ENCODE data around the gene KEL. TPM values are rescaled to one million over a fixed set of nuclear protein-coding genes. Genes with fewer than 3 reads are reported as not detected.

The KEL gene, protein sequence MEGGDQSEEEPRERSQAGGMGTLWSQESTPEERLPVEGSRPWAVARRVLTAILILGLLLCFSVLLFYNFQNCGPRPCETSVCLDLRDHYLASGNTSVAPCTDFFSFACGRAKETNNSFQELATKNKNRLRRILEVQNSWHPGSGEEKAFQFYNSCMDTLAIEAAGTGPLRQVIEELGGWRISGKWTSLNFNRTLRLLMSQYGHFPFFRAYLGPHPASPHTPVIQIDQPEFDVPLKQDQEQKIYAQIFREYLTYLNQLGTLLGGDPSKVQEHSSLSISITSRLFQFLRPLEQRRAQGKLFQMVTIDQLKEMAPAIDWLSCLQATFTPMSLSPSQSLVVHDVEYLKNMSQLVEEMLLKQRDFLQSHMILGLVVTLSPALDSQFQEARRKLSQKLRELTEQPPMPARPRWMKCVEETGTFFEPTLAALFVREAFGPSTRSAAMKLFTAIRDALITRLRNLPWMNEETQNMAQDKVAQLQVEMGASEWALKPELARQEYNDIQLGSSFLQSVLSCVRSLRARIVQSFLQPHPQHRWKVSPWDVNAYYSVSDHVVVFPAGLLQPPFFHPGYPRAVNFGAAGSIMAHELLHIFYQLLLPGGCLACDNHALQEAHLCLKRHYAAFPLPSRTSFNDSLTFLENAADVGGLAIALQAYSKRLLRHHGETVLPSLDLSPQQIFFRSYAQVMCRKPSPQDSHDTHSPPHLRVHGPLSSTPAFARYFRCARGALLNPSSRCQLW
- total RNA-seq (ENCODE audit: unreplicated experiment): 0.64 TPM
- long read RNA-seq: 0 reads

DNA sequence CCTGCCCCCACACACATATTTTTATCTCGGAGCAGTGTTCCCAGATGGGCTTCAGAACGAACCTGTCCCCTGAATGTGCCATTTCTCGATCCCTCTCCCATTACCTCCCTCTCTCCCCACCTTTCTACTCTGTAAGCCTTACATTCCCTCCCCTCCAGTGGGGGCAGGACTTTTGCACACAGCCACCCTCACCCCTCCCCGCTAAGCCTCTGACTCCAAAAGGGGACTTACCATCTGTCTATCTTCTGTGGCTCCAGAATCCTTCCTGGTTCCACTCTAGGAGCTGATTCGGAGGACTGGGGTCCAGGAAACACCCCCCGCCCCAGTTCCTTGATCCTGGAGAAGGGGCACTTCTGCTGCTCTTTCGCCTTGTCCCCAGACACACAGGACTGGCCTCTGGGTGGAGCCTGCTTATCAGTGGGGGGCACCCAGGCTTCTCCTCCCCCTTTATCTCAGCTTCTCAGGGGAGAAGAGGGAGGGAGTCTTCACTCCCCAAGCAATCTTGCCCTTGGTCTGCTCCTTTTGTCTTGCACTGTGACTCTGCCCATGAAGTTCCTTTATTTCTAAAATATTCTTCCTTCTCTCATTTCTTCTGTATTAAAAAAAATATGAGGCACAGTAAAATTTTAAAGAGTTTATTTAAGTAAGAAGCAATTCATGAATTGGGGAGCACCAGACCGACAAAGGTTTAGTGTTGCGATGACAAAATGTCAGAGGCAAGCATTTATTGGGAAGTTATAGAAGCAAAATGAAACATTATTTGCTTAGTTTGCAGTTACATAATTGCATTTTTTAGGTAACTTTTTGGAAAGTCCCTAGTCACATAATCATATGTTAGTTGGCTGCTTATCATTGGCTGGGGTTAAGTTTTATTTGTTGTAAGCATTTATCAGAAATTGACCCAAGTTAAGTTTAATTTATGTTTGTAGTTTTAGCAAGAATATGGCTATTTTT is at the start of gene KEL:
Gene KEL (minus strand): TSS at position 391 of the 954 bp plus-strand sequence. CDS start 157 bp downstream, at position 234.
- TF ChIP-seq, protein P1, sequence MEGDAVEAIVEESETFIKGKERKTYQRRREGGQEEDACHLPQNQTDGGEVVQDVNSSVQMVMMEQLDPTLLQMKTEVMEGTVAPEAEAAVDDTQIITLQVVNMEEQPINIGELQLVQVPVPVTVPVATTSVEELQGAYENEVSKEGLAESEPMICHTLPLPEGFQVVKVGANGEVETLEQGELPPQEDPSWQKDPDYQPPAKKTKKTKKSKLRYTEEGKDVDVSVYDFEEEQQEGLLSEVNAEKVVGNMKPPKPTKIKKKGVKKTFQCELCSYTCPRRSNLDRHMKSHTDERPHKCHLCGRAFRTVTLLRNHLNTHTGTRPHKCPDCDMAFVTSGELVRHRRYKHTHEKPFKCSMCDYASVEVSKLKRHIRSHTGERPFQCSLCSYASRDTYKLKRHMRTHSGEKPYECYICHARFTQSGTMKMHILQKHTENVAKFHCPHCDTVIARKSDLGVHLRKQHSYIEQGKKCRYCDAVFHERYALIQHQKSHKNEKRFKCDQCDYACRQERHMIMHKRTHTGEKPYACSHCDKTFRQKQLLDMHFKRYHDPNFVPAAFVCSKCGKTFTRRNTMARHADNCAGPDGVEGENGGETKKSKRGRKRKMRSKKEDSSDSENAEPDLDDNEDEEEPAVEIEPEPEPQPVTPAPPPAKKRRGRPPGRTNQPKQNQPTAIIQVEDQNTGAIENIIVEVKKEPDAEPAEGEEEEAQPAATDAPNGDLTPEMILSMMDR (IDR thresholded peaks at IDR 0.05; ENCODE audit: partially characterized antibody, unreplicated experiment): no peak
- H3K4me1 Mint-ChIP-seq (ENCODE audit: low read depth, unreplicated experiment): peaks cover 4% of the 10 kb centered on the region
- H3K9me3 Mint-ChIP-seq (ENCODE audit: unreplicated experiment): peaks cover 5% of the 10 kb centered on the region
- H3K4me3 Mint-ChIP-seq (ENCODE audit: unreplicated experiment): no peak within 1 kb of the TSS
- H3K27ac Mint-ChIP-seq (ENCODE audit: unreplicated experiment): no peak within 1 kb of the TSS
- H3K27me3 Mint-ChIP-seq (ENCODE audit: unreplicated experiment): no peaks in the 10 kb centered on the region
- H3K36me3 Mint-ChIP-seq (ENCODE audit: unreplicated experiment): peaks cover 4% of the 10 kb centered on the region
- no peak for DNase-seq

DNA sequence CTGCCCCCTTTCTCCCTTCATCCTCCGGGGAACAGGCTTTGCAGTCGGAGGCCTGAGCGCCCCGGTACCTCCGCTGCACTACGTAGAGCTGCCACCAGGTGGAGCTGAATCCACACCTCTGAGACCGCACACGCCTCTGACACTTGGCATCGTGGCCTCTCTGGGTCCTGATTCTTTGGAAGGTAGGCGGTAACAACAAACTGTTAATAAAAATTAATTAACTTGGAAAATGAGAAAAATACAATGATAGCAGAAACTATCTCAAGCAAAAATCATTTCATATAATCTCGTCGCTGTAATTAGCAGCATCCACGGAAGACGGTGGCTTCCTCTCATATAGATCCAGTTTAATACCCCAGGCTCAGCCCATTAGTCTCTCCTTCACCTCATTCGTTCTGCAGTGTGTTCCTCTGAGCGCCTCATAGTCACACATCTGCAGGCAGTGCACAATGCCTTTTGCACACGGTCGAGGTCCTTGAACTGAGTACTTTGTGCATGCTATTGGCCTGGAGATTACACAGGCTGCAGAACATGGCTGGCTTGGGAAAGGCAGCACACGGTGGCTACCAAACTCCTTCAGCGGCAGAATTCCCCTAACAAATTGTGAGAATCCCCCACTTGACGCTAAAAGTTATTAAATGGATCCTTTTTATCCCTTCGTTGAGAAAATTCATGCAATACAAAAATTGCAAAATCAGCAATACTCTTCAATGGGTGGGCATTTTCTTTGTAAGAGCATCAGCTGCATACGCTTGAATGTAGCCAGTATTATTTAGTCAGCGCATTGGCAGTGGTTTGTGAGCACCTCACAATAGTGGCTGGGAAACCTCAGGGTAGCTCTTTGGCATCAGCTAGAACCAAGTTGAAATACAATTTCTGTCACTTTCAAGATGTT is 46.1 kb upstream of the KEL start:
- DNase-seq: peak; percentile 89
- peaks cover 1% of the 10 kb centered on the region for H3K4me1 Mint-ChIP-seq (ENCODE audit: low read depth, unreplicated experiment)
- no peak overlapping the region for H3K27ac Mint-ChIP-seq (ENCODE audit: unreplicated experiment)
- no peaks in the 10 kb centered on the region for H3K36me3 Mint-ChIP-seq (ENCODE audit: unreplicated experiment)
- no peaks in the 10 kb centered on the region for H3K9me3 Mint-ChIP-seq (ENCODE audit: unreplicated experiment)
- TF ChIP-seq, protein P1 (IDR thresholded peaks at IDR 0.05; ENCODE audit: partially characterized antibody, unreplicated experiment): peak; percentile 97
- H3K27me3 Mint-ChIP-seq (ENCODE audit: unreplicated experiment): peaks cover 1% of the 10 kb centered on the region
- no peak overlapping the region for H3K4me3 Mint-ChIP-seq (ENCODE audit: unreplicated experiment)

DNA sequence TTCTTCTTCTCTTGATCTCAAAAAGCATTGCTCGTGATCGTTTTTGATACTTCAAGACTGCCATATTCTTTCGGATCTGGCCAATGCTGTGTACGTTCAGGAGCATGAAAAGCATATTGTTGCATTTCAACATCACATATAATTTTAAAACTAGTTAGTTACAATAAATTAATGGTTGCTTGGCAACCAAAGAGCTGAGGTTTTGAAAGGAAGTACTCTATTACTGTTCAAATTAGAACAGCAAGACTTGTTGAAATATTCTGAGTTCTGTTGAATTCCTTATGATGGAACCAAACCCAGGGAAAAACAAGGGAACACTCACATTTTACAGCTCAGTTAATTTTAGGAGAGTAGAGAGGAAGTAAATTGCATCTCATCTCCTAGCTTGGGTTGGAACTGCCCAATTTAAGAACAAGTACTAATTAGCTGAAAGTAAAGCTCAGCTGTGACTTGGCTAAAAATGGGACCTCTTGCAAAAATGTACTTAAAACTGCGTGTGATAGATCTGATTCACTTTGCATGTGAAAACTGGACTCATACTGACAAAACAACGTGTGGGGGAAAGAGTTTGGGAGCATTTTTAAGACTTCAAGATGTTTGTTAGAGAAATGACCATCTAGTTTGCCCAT is 43.6 kb upstream of the KEL start:
- H3K4me1 Mint-ChIP-seq (ENCODE audit: low read depth, unreplicated experiment): peaks cover 1% of the 10 kb centered on the region
- DNase-seq: no peak
- H3K9me3 Mint-ChIP-seq (ENCODE audit: unreplicated experiment): no peaks in the 10 kb centered on the region
- peaks cover 4% of the 10 kb centered on the region for H3K27me3 Mint-ChIP-seq (ENCODE audit: unreplicated experiment)
- H3K27ac Mint-ChIP-seq (ENCODE audit: unreplicated experiment): no peak overlapping the region
- TF ChIP-seq, protein P1 (IDR thresholded peaks at IDR 0.05; ENCODE audit: partially characterized antibody, unreplicated experiment): no peak
- H3K4me3 Mint-ChIP-seq (ENCODE audit: unreplicated experiment): no peak overlapping the region
- no peaks in the 10 kb centered on the region for H3K36me3 Mint-ChIP-seq (ENCODE audit: unreplicated experiment)

DNA sequence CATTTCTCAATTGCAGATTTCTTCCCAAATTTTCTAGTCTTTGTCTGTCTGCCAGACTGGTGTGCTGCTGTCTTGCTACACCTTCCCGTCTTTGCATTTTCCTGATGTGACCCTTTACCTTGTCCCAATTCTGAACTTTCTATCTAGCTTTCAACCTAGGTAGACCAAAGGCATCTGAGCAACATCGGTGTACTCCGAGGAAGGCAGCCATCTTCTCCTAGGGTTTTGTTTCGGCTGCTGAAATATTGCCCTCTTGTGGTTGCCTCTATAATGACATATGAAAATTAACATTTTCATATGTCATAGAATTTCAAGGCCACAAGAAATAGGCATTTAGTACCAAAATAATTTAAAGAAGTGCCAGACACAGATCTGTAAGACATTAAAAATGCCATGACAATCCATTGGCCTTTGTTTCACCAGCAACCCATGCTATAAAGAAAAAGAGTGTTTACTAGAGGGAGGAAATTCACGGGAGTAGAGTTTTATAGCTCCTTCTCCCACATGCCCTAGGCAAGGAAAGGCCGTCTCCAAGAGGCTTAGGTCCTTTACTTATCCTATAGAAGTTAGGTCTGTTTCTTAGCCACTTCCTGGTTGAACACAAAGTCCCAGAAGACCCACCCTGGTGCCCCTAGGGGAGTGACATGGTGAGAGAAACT is 41.4 kb upstream of the KEL start:
- Mint-ChIP-seq H3K27me3 (ENCODE audit: unreplicated experiment) (peaks cover 4% of the 10 kb centered on the region), H3K27ac (ENCODE audit: unreplicated experiment) (no peak overlapping the region), H3K9me3 (ENCODE audit: unreplicated experiment) (no peaks in the 10 kb centered on the region), H3K36me3 (ENCODE audit: unreplicated experiment) (no peaks in the 10 kb centered on the region), H3K4me1 (ENCODE audit: low read depth, unreplicated experiment) (peaks cover 1% of the 10 kb centered on the region), H3K4me3 (ENCODE audit: unreplicated experiment) (no peak overlapping the region)
- TF ChIP-seq, protein P1 (IDR thresholded peaks at IDR 0.05; ENCODE audit: partially characterized antibody, unreplicated experiment): peak; percentile 89
- no peak for DNase-seq
